Uterus (tissue), 2 donors: ENCODE data around the gene BHLHE41.

Experiments used
- CTCF ChIP-seq, 4 experiments: fragments of 200-600 bp in 2 of 4; fragments of 450-650 bp in 2 of 4; sonication (generic) in 2 of 4; IDR thresholded peaks; one replicate each; pipeline ENCODE4 v1.5.1; 2016 to 2019; ENCODE audit warnings: antibody characterized with exemption in 4 of 4, mild to moderate bottlenecking in 2 of 4, moderate library complexity in 1 of 4
- POLR2A ChIP-seq, 2 donors: fragments of 450-650 bp; IDR thresholded peaks; one replicate each; pipeline ENCODE4 v1.6.1; 2016; ENCODE audit warnings: antibody characterized with exemption in 2 of 2, mild to moderate bottlenecking in 1 of 2, moderate library complexity in 1 of 2

- no peak for TF ChIP-seq CTCF (IDR thresholded peaks at IDR 0.05)
- no peak for TF ChIP-seq POLR2A (IDR thresholded peaks at IDR 0.05)
Measured at GRCh38 chr12:26156201-26156871, 31.5 kb upstream of the BHLHE41 start.
